ENCODE data around the gene ZNF670.
"Not testable (repeated sequence)": the region's sequence is repeated elsewhere in the genome, so short reads cannot be mapped to it uniquely, and the experiment has no call there.

The ZNF670 gene

DNA sequence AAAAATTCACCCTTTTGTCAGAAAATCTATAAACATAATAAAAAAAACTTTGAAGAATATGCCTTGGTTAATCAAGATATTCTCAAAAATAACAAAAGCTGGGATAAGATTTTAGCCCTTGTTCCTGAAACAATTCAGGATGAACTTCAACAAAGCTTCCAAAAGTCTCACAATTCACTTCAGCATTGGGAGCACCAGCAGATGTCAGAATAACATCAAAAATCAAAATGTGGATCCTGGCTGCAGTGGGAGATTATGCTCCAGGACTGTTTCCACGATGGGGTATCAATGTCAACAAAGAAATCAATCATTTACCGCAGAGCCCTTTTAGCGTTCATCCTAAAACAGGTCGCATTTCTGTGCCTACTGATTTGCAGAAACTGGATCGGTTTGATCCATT, 35.2 kb downstream of the ZNF670 start:
- no peak for DNase-seq (ENCODE audit: low spot score in 2 of 2)
- no peak overlapping the region for H3K27ac Mint-ChIP-seq
- H3K36me3 Mint-ChIP-seq, result peaks cover 60% of the 10 kb centered on the region

DNA sequence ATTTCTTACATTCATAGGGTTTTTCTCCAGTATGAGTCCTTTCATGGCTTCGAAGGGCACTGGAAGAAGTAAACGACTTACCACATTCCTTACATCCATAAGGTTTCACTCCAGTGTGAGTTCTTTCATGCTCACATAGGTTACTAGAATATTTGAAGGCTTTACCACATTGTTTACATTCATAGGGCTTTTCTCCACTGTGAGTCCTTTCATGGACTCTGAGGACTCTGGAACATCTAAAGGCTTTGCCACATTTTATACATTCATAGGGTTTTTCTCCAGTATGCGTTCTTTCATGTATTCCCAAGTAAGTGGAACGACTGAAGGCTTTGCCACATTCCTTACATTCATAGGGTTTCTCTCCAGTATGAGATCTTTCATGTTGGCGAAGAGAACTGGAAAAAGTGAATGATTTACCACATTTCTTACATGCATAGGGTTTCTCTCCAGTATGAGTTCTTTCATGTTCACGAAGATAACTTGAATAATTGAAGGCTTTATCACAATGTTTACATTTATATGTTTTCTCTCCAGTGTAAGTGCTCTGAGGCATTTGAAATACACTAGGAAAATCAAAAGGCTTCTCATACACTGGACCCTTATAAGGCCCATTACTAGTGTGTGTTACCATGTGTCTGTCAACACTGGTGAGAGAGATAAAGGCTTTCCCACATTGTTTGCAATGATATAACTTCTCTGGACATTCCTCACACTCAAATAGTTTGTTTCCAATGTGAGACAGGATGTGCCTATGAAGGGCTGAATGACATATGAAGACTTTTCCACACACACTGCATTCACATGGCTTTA, 40.9 kb downstream of the ZNF670 start:
- Mint-ChIP-seq H3K9me3 (peaks cover 14% of the 10 kb centered on the region), H3K36me3 (peaks cover 60% of the 10 kb centered on the region), H3K27ac (no peak overlapping the region), H3K4me1 (no peaks in the 10 kb centered on the region), H3K4me3 (no peak overlapping the region), H3K27me3 (no peaks in the 10 kb centered on the region)
- ATAC-seq (ENCODE audit: low read depth) (no peak), DNase-seq (ENCODE audit: low spot score in 2 of 2) (no peak)

More for the DNA sequence above, 35.2 kb downstream of the ZNF670 start:
- Mint-ChIP-seq H3K4me1 (no peaks in the 10 kb centered on the region), H3K4me3 (no peak overlapping the region), H3K27me3 (no peaks in the 10 kb centered on the region), H3K9me3 (peaks cover 26% of the 10 kb centered on the region)
- ATAC-seq (ENCODE audit: low read depth), result no peak

GRCh38 chr1:247032306-247032705, 46.3 kb downstream of the ZNF670 start:
- H3K27ac Mint-ChIP-seq; ATAC-seq (ENCODE audit: low read depth); H3K4me3 Mint-ChIP-seq; H3K4me1 Mint-ChIP-seq; H3K27me3 Mint-ChIP-seq; DNase-seq (ENCODE audit: low spot score in 2 of 2); H3K9me3 Mint-ChIP-seq: not testable (repeated sequence)
- peaks cover 27% of the 10 kb centered on the region for H3K36me3 Mint-ChIP-seq
